ENCODE data around the gene GSE1. TPM values are rescaled to one million over a fixed set of nuclear protein-coding genes. Genes with fewer than 3 reads are reported as not detected.

The GSE1 gene
- polyA plus RNA-seq, 1 donor (not counting 4 experiments of a cell fraction or from before 2014, with no cell fraction given), result 5.0 TPM

DNA sequence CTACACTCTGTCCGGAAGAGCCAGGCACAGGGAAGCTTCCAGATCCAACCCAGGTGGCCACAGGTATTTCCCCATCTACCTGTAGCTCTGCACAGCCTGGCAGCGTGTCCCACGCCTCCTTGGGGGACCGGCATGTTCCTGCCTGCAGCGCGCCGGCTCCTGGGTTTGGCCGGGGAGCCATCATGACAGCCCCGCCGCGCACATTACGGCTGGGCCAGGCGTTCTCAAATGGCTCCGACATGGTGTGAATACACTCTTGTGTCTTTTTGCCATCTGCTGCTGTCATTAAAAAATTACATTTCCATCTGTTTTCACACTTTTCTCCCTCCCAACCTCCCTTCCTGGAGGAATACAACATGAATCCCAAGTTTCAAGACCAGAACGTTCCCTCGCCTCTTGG lies 83.7 kb downstream of the GSE1 start:
- Histone ChIP-seq H3K4me3 (ENCODE audit: control insufficient read depth in 2 of 3, extremely low read depth in 1 of 3, insufficient read depth in 2 of 3, low read depth in 1 of 3, low read length in 3 of 3) (no peak overlapping the region), H3K9ac (ENCODE audit: control insufficient read depth, extremely low read depth, insufficient read depth, low read length) (no peak overlapping the region), H2AFZ (ENCODE audit: control insufficient read depth, low read length) (no peak overlapping the region), H3K9me1 (ENCODE audit: control insufficient read depth, extremely low read depth, insufficient read depth, low read length) (peaks cover 3% of the 10 kb centered on the region), H3K27ac (ENCODE audit: control insufficient read depth, insufficient read depth, low read length) (no peak overlapping the region), H3K4me2 (ENCODE audit: control insufficient read depth, extremely low read depth, insufficient read depth, low read depth, low read length) (peak overlapping the region; percentile 39), H3K9me3 (ENCODE audit: control insufficient read depth, low read depth, low read length) (no peaks in the 10 kb centered on the region), H3K36me3 (ENCODE audit: control insufficient read depth in 2 of 2, extremely low read depth in 1 of 2, insufficient read depth in 2 of 2, low read length in 2 of 2) (peaks cover 3 to 9% of the 10 kb centered on the region in 2 experiments), H3K79me2 (ENCODE audit: control insufficient read depth, insufficient read depth, low read length) (no peaks in the 10 kb centered on the region), H3K4me1 (ENCODE audit: control insufficient read depth, extremely low read depth, insufficient read depth, low read length) (peaks cover 33% of the 10 kb centered on the region), H3K27me3 (ENCODE audit: control insufficient read depth, extremely low read depth, insufficient read depth, low read length) (no peaks in the 10 kb centered on the region), H4K20me1 (ENCODE audit: control insufficient read depth, extremely low read depth, insufficient read depth, low read length) (no peaks in the 10 kb centered on the region)
- dilution Hi-C loops (cut with MboI; ENCODE audit: extremely low pct_ligation_motif_present, low sequenced_read_pairs), result no loop called here
- DNase-seq (ENCODE audit: low read depth, low spot score), result no peak
- peak; percentile 57 for FAIRE-seq
- TF ChIP-seq CTCF (optimal IDR thresholded peaks at IDR 0.05 in 1 of 3, IDR thresholded peaks at IDR 0.05 in 1 of 3, conservative IDR thresholded peaks at IDR 0.05 in 1 of 3; ENCODE audit: extremely low read depth in 1 of 3, insufficient read depth in 2 of 3, low read length in 3 of 3) (no peak), EZH2 (IDR thresholded peaks at IDR 0.05; ENCODE audit: low read length) (no peak)

GRCh38 chr16:85697431-85697830 lies 84.3 kb downstream of the GSE1 start:
- H3K9ac ChIP-seq (ENCODE audit: control insufficient read depth, extremely low read depth, insufficient read depth, low read length), result no peak overlapping the region
- peaks cover 3% of the 10 kb centered on the region for H3K9me1 ChIP-seq (ENCODE audit: control insufficient read depth, extremely low read depth, insufficient read depth, low read length)
- no peak overlapping the region for H2AFZ ChIP-seq (ENCODE audit: control insufficient read depth, low read length)
- peaks cover 33% of the 10 kb centered on the region for H3K4me1 ChIP-seq (ENCODE audit: control insufficient read depth, extremely low read depth, insufficient read depth, low read length)
- TF ChIP-seq CTCF (optimal IDR thresholded peaks at IDR 0.05 in 1 of 3, IDR thresholded peaks at IDR 0.05 in 1 of 3, conservative IDR thresholded peaks at IDR 0.05 in 1 of 3; ENCODE audit: extremely low read depth in 1 of 3, insufficient read depth in 2 of 3, low read length in 3 of 3) (no peak), EZH2 (IDR thresholded peaks at IDR 0.05; ENCODE audit: low read length) (no peak)
- no peaks in the 10 kb centered on the region for H3K79me2 ChIP-seq (ENCODE audit: control insufficient read depth, insufficient read depth, low read length)
- dilution Hi-C loops (cut with MboI; ENCODE audit: extremely low pct_ligation_motif_present, low sequenced_read_pairs), result no loop called here
- H4K20me1 ChIP-seq (ENCODE audit: control insufficient read depth, extremely low read depth, insufficient read depth, low read length), result no peaks in the 10 kb centered on the region
- peak overlapping the region; percentile 39 for H3K4me2 ChIP-seq (ENCODE audit: control insufficient read depth, extremely low read depth, insufficient read depth, low read depth, low read length)
- H3K27ac ChIP-seq (ENCODE audit: control insufficient read depth, insufficient read depth, low read length), result no peak overlapping the region
- DNase-seq (ENCODE audit: low read depth, low spot score), result no peak
- no peaks in the 10 kb centered on the region for H3K27me3 ChIP-seq (ENCODE audit: control insufficient read depth, extremely low read depth, insufficient read depth, low read length)
- H3K9me3 ChIP-seq (ENCODE audit: control insufficient read depth, low read depth, low read length), result no peaks in the 10 kb centered on the region
- peaks cover 3 to 10% of the 10 kb centered on the region in 2 experiments for H3K36me3 ChIP-seq (ENCODE audit: control insufficient read depth in 2 of 2, extremely low read depth in 1 of 2, insufficient read depth in 2 of 2, low read length in 2 of 2)
- H3K4me3 ChIP-seq (ENCODE audit: control insufficient read depth in 2 of 3, extremely low read depth in 1 of 3, insufficient read depth in 2 of 3, low read depth in 1 of 3, low read length in 3 of 3), result no peak overlapping the region
- FAIRE-seq, result no peak

Data from keratinocyte (primary cell).